ENCODE data around the gene TNIK.

The TNIK gene

GRCh38 chr3:171227828-171228227 is 232.4 kb downstream of the TNIK start:
- no peak for DNase-seq (ENCODE audit: low read depth)
- no peak overlapping the region for H3K4me3 ChIP-seq (ENCODE audit: low read depth, low read length)
- TF ChIP-seq MYC (IDR thresholded peaks at IDR 0.05; ENCODE audit: low read depth, low read length), result no peak
- TF ChIP-seq MAX (IDR thresholded peaks at IDR 0.05; ENCODE audit: low read depth, low read length), result no peak
- no peak for TF ChIP-seq POLR2A (IDR thresholded peaks at IDR 0.05; ENCODE audit: extremely low read depth, insufficient read length)
- TF ChIP-seq, protein P1, sequence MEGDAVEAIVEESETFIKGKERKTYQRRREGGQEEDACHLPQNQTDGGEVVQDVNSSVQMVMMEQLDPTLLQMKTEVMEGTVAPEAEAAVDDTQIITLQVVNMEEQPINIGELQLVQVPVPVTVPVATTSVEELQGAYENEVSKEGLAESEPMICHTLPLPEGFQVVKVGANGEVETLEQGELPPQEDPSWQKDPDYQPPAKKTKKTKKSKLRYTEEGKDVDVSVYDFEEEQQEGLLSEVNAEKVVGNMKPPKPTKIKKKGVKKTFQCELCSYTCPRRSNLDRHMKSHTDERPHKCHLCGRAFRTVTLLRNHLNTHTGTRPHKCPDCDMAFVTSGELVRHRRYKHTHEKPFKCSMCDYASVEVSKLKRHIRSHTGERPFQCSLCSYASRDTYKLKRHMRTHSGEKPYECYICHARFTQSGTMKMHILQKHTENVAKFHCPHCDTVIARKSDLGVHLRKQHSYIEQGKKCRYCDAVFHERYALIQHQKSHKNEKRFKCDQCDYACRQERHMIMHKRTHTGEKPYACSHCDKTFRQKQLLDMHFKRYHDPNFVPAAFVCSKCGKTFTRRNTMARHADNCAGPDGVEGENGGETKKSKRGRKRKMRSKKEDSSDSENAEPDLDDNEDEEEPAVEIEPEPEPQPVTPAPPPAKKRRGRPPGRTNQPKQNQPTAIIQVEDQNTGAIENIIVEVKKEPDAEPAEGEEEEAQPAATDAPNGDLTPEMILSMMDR (IDR thresholded peaks at IDR 0.05; ENCODE audit: low read depth, low read length), result no peak

GRCh38 chr3:171227359-171227758 is 232.8 kb downstream of the TNIK start:
- TF ChIP-seq MAX (IDR thresholded peaks at IDR 0.05; ENCODE audit: low read depth, low read length) (no peak), MYC (IDR thresholded peaks at IDR 0.05; ENCODE audit: low read depth, low read length) (no peak), POLR2A (IDR thresholded peaks at IDR 0.05; ENCODE audit: extremely low read depth, insufficient read length) (no peak)
- TF ChIP-seq, protein P1 (IDR thresholded peaks at IDR 0.05; ENCODE audit: low read depth, low read length), result no peak
- DNase-seq (ENCODE audit: low read depth), result no peak
- no peak overlapping the region for H3K4me3 ChIP-seq (ENCODE audit: low read depth, low read length)

DNA sequence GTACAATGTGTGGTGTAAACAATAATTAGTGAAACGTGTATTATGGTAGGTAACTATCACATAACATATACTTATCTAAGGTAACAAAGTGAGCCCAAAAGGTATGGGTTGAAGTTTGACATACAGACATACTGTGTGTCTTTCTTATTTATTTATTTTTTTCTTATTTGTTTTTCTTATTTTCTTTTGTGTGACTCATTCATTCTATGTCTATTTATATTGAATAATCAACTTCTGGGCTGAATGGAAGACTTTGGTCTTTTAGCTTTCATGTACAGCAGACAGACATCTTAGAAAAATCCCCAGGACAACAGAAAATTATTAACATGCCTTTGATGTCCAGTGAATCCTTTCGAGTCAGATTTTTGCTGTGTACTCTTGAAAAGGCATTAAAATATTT is 233.4 kb downstream of the TNIK start:
- TF ChIP-seq MAX (IDR thresholded peaks at IDR 0.05; ENCODE audit: low read depth, low read length) (no peak), MYC (IDR thresholded peaks at IDR 0.05; ENCODE audit: low read depth, low read length) (no peak), POLR2A (IDR thresholded peaks at IDR 0.05; ENCODE audit: extremely low read depth, insufficient read length) (no peak)
- TF ChIP-seq, protein P1 (IDR thresholded peaks at IDR 0.05; ENCODE audit: low read depth, low read length), result no peak
- no peak for DNase-seq (ENCODE audit: low read depth)
- no peak overlapping the region for H3K4me3 ChIP-seq (ENCODE audit: low read depth, low read length)

DNA sequence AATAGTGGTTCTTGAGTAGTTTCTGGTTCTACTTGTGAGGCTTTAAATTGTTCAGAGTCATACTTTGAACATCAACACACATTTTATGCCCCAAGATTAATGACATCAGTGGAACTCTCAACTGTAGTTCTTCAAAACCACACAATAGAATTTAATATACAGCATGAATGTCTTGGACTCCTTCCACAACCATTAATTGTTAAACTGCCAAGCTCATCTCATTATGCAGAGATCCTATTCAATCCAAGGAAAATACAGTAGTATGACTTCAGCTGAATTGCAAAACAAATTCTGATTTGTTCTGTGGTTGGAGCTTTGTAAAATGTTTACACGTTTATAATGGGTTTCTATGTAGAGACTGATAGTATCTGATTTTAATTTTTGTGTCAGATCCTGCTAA is 234.5 kb downstream of the TNIK start:
- no peak for DNase-seq (ENCODE audit: low read depth)
- no peak overlapping the region for H3K4me3 ChIP-seq (ENCODE audit: low read depth, low read length)
- TF ChIP-seq POLR2A (IDR thresholded peaks at IDR 0.05; ENCODE audit: extremely low read depth, insufficient read length) (no peak), MYC (IDR thresholded peaks at IDR 0.05; ENCODE audit: low read depth, low read length) (no peak), MAX (IDR thresholded peaks at IDR 0.05; ENCODE audit: low read depth, low read length) (no peak)
- TF ChIP-seq, protein P1 (IDR thresholded peaks at IDR 0.05; ENCODE audit: low read depth, low read length), result no peak

GRCh38 chr3:171225165-171225564 is 235.0 kb downstream of the TNIK start:
- no peak for TF ChIP-seq MYC (IDR thresholded peaks at IDR 0.05; ENCODE audit: low read depth, low read length)
- TF ChIP-seq, protein P1 (IDR thresholded peaks at IDR 0.05; ENCODE audit: low read depth, low read length), result no peak
- no peak for TF ChIP-seq POLR2A (IDR thresholded peaks at IDR 0.05; ENCODE audit: extremely low read depth, insufficient read length)
- TF ChIP-seq MAX (IDR thresholded peaks at IDR 0.05; ENCODE audit: low read depth, low read length), result no peak
- no peak overlapping the region for H3K4me3 ChIP-seq (ENCODE audit: low read depth, low read length)
- no peak for DNase-seq (ENCODE audit: low read depth)

DNA sequence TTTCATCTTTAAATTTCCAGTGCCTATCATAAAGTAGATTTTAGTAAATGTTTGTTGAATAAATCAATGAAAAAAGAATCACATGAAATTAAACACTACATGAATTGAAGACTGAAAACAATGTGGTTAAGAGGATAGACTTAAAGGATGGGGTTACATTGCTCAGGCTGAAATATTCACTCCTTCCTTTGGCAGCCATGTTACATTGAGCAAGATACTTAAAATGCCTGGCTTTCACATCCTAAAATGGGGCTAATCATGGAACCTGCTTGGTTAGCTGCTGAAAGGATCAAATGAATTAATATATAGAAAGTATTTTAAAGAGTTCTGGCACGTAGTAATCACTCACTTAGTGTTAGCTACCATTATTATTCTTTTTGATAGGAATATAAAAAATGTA is 236.8 kb downstream of the TNIK start:
- TF ChIP-seq MAX (IDR thresholded peaks at IDR 0.05; ENCODE audit: low read depth, low read length) (no peak), MYC (IDR thresholded peaks at IDR 0.05; ENCODE audit: low read depth, low read length) (no peak), POLR2A (IDR thresholded peaks at IDR 0.05; ENCODE audit: extremely low read depth, insufficient read length) (no peak)
- TF ChIP-seq, protein P1 (IDR thresholded peaks at IDR 0.05; ENCODE audit: low read depth, low read length), result no peak
- H3K4me3 ChIP-seq (ENCODE audit: low read depth, low read length), result no peak overlapping the region
- no peak for DNase-seq (ENCODE audit: low read depth)

Measured in NB4 (cell line).